H1 (cell line): ENCODE measurements around the gene EML1. TPM values are rescaled to one million over a fixed set of nuclear protein-coding genes. Genes with fewer than 3 reads are reported as not detected.

Source experiments
- CREB1 ChIP-seq: IDR thresholded peaks from 2 replicates; pipeline ENCODE4 v1.6.1; 2012; ENCODE audit warnings: inconsistent platforms
- SP4 ChIP-seq: IDR thresholded peaks from 2 replicates; pipeline ENCODE4 v1.6.1; 2012; ENCODE audit warnings: low read length, inconsistent platforms
- SUZ12 ChIP-seq: fragments of 200-600 bp; sonication (generic); IDR thresholded peaks from 2 replicates; pipeline ENCODE4 v1.6.1; 2012; ENCODE audit warnings: mild to moderate bottlenecking, inconsistent platforms, low read length, moderate library complexity, mixed read lengths
- TCF12 ChIP-seq: IDR thresholded peaks from 2 replicates; pipeline ENCODE4 v1.6.1; 2011; ENCODE audit warnings: low read depth, mild to moderate bottlenecking, low read length
- ZNF274 ChIP-seq: IDR thresholded peaks from 2 replicates; pipeline ENCODE4 v1.7.0; 2012; ENCODE audit warnings: low read length, borderline replicate concordance; ENCODE audit errors: extremely low read depth
- polyA plus RNA-seq, 7 experiments: library from polyadenylated mRNA; depleted of rRNA in 3 of 7; stranded (reverse) in 5 of 7; unstranded in 2 of 7; fragments of >200 nt in 5 of 7; fragments of 200-250 nt in 2 of 7; gene quantifications; 1 replicate in 5 of 7; 2 replicates in 1 of 7; 4 replicates in 1 of 7; pipeline versions ENCODE4 v1.2.1 to v1.2.3, GENCODE V29; 2011 to 2013; ENCODE audit warnings: missing spikeins in 2 of 7, mixed read lengths in 2 of 7
- total RNA-seq: library from RNA; stranded (reverse); fragmentation: NEBNext Ultra II Directional; extraction: Animal tissue kit (Norgen Biotek cat#: 25700); gene quantifications from 2 replicates; pipeline ENCODE4 v1.2.1, GENCODE V29; 2021

Gene EML1
- total and polyA plus RNA-seq, 2 of the 8 experiments (the other 6 are each of a cell fraction or from before 2014, with no cell fraction given), result 11.1 to 24.7 TPM

DNA sequence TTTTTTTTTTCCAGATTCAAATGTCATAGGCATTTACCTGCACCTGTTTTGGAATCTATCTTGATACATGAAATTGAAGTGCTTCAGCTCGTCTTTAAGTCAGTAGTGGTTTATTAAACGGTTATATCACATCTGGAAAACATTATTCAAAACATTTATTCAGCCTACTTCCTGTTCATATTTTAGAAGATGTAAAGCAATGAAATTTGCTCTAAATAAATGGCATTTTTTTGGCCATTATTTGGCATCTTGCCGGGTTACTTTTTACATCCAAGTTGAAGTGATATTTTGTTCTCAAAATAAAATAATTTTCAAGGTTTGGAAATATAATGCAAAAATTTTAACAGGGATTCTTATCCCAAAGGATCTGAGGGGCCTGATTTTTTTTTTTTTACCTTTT lies 103.1 kb downstream of the EML1 start (continued):
- TF ChIP-seq SP4 (no peak), SUZ12 (no peak), ZNF274 (no peak), CREB1 (no peak), TCF12 (no peak)
